ENCODE measurements around the gene PSME3IP1.
"Not testable (repeated sequence)": the region's sequence is repeated elsewhere in the genome, so short reads cannot be mapped to it uniquely, and the experiment has no call there.

PSME3IP1 gene

GRCh38 chr16:57109259-57110105, 76.4 kb downstream of the PSME3IP1 start:
- not testable (repeated sequence) for DNase-seq (ENCODE audit: low read depth)

GRCh38 chr16:57108432-57108831, 77.4 kb downstream of the PSME3IP1 start:
- DNase-seq (ENCODE audit: low read depth), result no peak
- H3K4me3 ChIP-seq (ENCODE audit: low read depth, low read length), result no peak overlapping the region

More at GRCh38 chr16:57109259-57110105, 76.4 kb downstream of the PSME3IP1 start:
- not testable (repeated sequence) for H3K4me3 ChIP-seq (ENCODE audit: low read depth, low read length)

GRCh38 chr16:57107321-57107922, 78.4 kb downstream of the PSME3IP1 start:
- DNase-seq (ENCODE audit: low read depth), result no peak
- no peak overlapping the region for H3K4me3 ChIP-seq (ENCODE audit: low read depth, low read length)

- DNase-seq (ENCODE audit: low read depth), result no peak
- no peak overlapping the region for H3K4me3 ChIP-seq (ENCODE audit: low read depth, low read length)
Measured at GRCh38 chr16:57106767-57107166, 79.1 kb downstream of the PSME3IP1 start.

- H3K4me3 ChIP-seq (ENCODE audit: low read depth, low read length), result no peak overlapping the region
- DNase-seq (ENCODE audit: low read depth), result no peak
Measured at GRCh38 chr16:57105184-57105583, 80.7 kb downstream of the PSME3IP1 start.

- H3K4me3 ChIP-seq (ENCODE audit: low read depth, low read length), result no peak overlapping the region
- DNase-seq (ENCODE audit: low read depth), result no peak
Measured at GRCh38 chr16:57104706-57105105, 81.1 kb downstream of the PSME3IP1 start.

GRCh38 chr16:57102888-57103851, 82.7 kb downstream of the PSME3IP1 start:
- DNase-seq (ENCODE audit: low read depth), result no peak
- no peak overlapping the region for H3K4me3 ChIP-seq (ENCODE audit: low read depth, low read length)

All from skeletal muscle cell (primary cell).